Astrocyte (in vitro differentiated cells and primary cell): Measurements from ENCODE around the gene ZNF438.
"Not testable (repeated sequence)": the region's sequence is repeated elsewhere in the genome, so short reads cannot be mapped to it uniquely, and the experiment has no call there.

Experiments used
- EZH2 ChIP-seq: IDR thresholded peaks from 2 replicates; pipeline ENCODE4 v1.6.1; 2012; ENCODE audit warnings: mild to moderate bottlenecking, low read length, inconsistent platforms; ENCODE audit not compliant: insufficient read depth
- TF ChIP-seq, protein P1 (sequence below): IDR thresholded peaks from 2 replicates; pipeline ENCODE4 v1.5.1; 2011; ENCODE audit warnings: low read depth, mild to moderate bottlenecking, inconsistent platforms, low read length, moderate library complexity; ENCODE audit not compliant: insufficient read depth

DNA sequence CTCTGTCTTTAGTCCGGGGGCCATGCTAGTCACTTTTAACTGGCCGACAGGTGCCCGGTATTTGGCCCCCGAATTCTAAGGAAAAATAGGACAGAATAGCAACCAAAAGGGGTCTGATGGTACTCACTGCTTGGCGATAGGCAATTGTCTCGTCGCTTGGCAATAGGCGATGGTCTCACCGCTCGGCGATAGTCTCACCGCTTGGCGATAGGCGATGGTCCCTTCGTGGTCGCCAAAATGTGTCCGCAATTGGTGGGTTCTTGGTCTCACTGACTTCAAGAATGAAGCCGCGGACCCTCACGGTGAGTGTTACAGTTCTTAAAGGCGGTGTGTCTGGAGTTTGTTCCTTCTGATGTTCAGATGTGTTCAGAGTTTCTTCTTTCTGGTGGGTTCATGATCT, 130.2 kb downstream of the ZNF438 start:
- TF ChIP-seq, protein P1, sequence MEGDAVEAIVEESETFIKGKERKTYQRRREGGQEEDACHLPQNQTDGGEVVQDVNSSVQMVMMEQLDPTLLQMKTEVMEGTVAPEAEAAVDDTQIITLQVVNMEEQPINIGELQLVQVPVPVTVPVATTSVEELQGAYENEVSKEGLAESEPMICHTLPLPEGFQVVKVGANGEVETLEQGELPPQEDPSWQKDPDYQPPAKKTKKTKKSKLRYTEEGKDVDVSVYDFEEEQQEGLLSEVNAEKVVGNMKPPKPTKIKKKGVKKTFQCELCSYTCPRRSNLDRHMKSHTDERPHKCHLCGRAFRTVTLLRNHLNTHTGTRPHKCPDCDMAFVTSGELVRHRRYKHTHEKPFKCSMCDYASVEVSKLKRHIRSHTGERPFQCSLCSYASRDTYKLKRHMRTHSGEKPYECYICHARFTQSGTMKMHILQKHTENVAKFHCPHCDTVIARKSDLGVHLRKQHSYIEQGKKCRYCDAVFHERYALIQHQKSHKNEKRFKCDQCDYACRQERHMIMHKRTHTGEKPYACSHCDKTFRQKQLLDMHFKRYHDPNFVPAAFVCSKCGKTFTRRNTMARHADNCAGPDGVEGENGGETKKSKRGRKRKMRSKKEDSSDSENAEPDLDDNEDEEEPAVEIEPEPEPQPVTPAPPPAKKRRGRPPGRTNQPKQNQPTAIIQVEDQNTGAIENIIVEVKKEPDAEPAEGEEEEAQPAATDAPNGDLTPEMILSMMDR: not testable (repeated sequence)
- not testable (repeated sequence) for TF ChIP-seq EZH2
